Mesendoderm (in vitro differentiated cells): ENCODE results near the gene KIAA1549.

Experiments used
- DNase-seq: peaks from one replicate; pipeline ENCODE4 v3.0.0; 2013
- H2AK5ac ChIP-seq: 2 replicates; pipeline ENCODE4 v1.6.1; 2013; ENCODE audit warnings: low read length, inconsistent platforms
- H2BK120ac ChIP-seq: 2 replicates; pipeline ENCODE4 v1.6.1; 2013; ENCODE audit warnings: low read depth, mild to moderate bottlenecking, low read length, moderate library complexity, mixed read lengths
- H2BK15ac ChIP-seq: replicated peaks from 2 replicates; pipeline ENCODE4 v1.6.1; 2013; ENCODE audit warnings: low read depth, mild to moderate bottlenecking, moderate library complexity
- H2BK5ac ChIP-seq: 2 replicates; pipeline ENCODE4 v1.6.1; 2013; ENCODE audit warnings: low read length, inconsistent platforms
- H3K18ac ChIP-seq: 2 replicates; pipeline ENCODE4 v1.6.1; 2013; ENCODE audit warnings: mild to moderate bottlenecking, low read length, mixed read lengths
- H3K23ac ChIP-seq: one replicate; pipeline ENCODE4 v1.6.1; 2013; ENCODE audit warnings: low read length
- H3K27ac ChIP-seq: 2 replicates; pipeline ENCODE4 v1.5.1; 2013; ENCODE audit warnings: low read depth, mild to moderate bottlenecking, inconsistent platforms, low read length, moderate library complexity
- H3K27me3 ChIP-seq: 2 replicates; pipeline ENCODE4 v1.6.1; 2013; ENCODE audit warnings: low read length, control low read depth, mild to moderate bottlenecking, inconsistent platforms; ENCODE audit not compliant: insufficient read depth, poor library complexity
- H3K36me3 ChIP-seq: 2 replicates; pipeline ENCODE4 v1.6.1; 2013; ENCODE audit warnings: low read length, inconsistent platforms; ENCODE audit not compliant: control insufficient read depth, insufficient read depth
- H3K4ac ChIP-seq: one replicate; pipeline ENCODE4 v1.6.1; 2013; ENCODE audit warnings: low read depth, mild to moderate bottlenecking, low read length, moderate library complexity
- H3K4me1 ChIP-seq: 2 replicates; pipeline ENCODE4 v1.6.1; 2013; ENCODE audit warnings: low read depth, low read length, inconsistent platforms; ENCODE audit not compliant: control insufficient read depth
- H3K4me2 ChIP-seq: 2 replicates; pipeline ENCODE4 v1.6.1; 2013; ENCODE audit warnings: low read length
- H3K4me3 ChIP-seq: 2 replicates; pipeline ENCODE4 v1.5.1; 2013; ENCODE audit warnings: mild to moderate bottlenecking, low read length
- H3K56ac ChIP-seq: one replicate; pipeline ENCODE4 v1.6.1; 2013; ENCODE audit warnings: low read length
- H3K79me1 ChIP-seq: 2 replicates; pipeline ENCODE4 v1.6.1; 2013; ENCODE audit warnings: low read length, inconsistent platforms
- H3K79me2 ChIP-seq: 2 replicates; pipeline ENCODE4 v1.6.1; 2013; ENCODE audit warnings: mild to moderate bottlenecking, low read length; ENCODE audit not compliant: control insufficient read depth, insufficient read depth
- H3K9ac ChIP-seq: 2 replicates; pipeline ENCODE4 v1.6.1; 2013; ENCODE audit warnings: low read length, inconsistent platforms
- H4K5ac ChIP-seq: one replicate; pipeline ENCODE4 v1.6.1; 2013; ENCODE audit warnings: low read length
- H4K8ac ChIP-seq: one replicate; pipeline ENCODE4 v1.6.1; 2013; ENCODE audit warnings: low read depth, mild to moderate bottlenecking, control low read depth, low read length, moderate library complexity
- WGBS: extraction: QIAGEN DNeasy Blood & Tissue Kit; methylation state at CpG from one replicate; pipeline ENCODE4 v1.1.7; 2013; ENCODE audit warnings: low lambda C conversion rate, missing lambda C conversion rate; ENCODE audit not compliant: insufficient coverage; ENCODE audit errors: extremely low coverage; 5-methylcytosine and 5-hydroxymethylcytosine counted together

Gene KIAA1549

DNA sequence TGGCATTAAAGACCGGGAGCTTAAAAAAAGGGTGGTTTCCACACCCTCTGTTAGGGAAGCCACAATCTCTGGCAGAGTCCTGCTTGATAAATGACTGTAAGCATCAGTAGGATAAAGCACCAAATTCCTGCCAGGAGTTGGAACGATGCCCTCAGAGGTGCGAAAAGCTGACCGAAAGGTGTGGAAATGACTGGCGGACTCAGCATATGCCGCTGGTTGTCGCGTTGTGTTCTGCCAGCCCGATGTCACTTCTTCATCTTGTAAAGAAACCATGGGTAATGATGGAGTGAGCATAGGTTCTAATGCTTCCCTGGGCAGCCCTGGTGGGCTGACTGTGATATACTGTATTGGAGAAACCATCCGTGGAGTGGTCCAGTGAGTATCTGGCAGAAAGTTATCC is 62.4 kb downstream of the KIAA1549 start:
- Histone ChIP-seq H2AK5ac (no peak overlapping the region), H3K4me1 (peaks cover 2% of the 10 kb centered on the region), H3K9ac (no peak overlapping the region), H3K56ac (no peak overlapping the region), H4K5ac (no peak overlapping the region), H3K36me3 (no peaks in the 10 kb centered on the region), H3K18ac (no peak overlapping the region), H3K4ac (no peak overlapping the region), H3K27ac (no peak overlapping the region), H3K79me2 (no peaks in the 10 kb centered on the region), H3K4me3 (no peak overlapping the region), H3K23ac (no peak overlapping the region), H4K8ac (no peak overlapping the region), H3K79me1 (no peaks in the 10 kb centered on the region), H3K4me2 (no peak overlapping the region), H2BK5ac (no peak overlapping the region), H2BK15ac (no peak overlapping the region), H2BK120ac (no peak overlapping the region), H3K27me3 (no peaks in the 10 kb centered on the region)
- no CpG with 5 or more reads among the region's 10 CpGs for WGBS
- no peak for DNase-seq

DNA sequence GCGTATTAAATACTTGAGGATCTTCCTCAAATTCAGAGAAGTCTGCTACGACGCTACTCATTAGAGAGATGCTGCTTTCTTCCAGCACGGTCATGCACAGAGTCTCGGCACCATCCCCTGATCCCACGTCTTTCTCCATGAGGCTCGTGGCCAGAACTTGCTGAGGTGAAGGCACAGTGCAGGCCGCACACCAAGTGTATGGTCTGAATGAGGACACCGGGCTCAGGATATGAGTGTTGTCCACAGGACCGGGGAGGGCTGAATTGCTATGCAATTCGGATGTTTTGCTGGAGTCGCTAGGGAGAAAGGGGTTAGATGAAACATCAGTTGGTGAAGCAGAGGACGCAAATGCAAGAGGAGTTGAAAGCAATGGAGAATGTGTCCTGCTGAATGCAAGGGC is 63.0 kb downstream of the KIAA1549 start:
- Histone ChIP-seq H3K27ac (no peak overlapping the region), H2BK120ac (no peak overlapping the region), H2BK15ac (no peak overlapping the region), H3K18ac (no peak overlapping the region), H3K36me3 (no peaks in the 10 kb centered on the region), H4K8ac (no peak overlapping the region), H2AK5ac (no peak overlapping the region), H3K4ac (no peak overlapping the region), H3K56ac (no peak overlapping the region), H3K4me1 (peaks cover 2% of the 10 kb centered on the region), H2BK5ac (no peak overlapping the region), H3K23ac (no peak overlapping the region), H3K79me1 (no peaks in the 10 kb centered on the region), H3K79me2 (no peaks in the 10 kb centered on the region), H4K5ac (no peak overlapping the region), H3K27me3 (no peaks in the 10 kb centered on the region), H3K9ac (no peak overlapping the region), H3K4me3 (no peak overlapping the region), H3K4me2 (no peak overlapping the region)
- DNase-seq = no peak
- no CpG with 5 or more reads among the region's 13 CpGs for WGBS

- Histone ChIP-seq H3K4me3 (no peak overlapping the region), H3K36me3 (no peaks in the 10 kb centered on the region), H3K56ac (no peak overlapping the region), H3K9ac (no peak overlapping the region), H3K23ac (no peak overlapping the region), H2BK15ac (no peak overlapping the region), H3K27ac (no peak overlapping the region), H3K4me2 (no peak overlapping the region), H2BK5ac (no peak overlapping the region), H4K5ac (no peak overlapping the region), H3K4ac (no peak overlapping the region), H3K18ac (no peak overlapping the region), H3K79me2 (no peaks in the 10 kb centered on the region), H4K8ac (no peak overlapping the region), H2AK5ac (no peak overlapping the region), H2BK120ac (no peak overlapping the region), H3K4me1 (peaks cover 2% of the 10 kb centered on the region), H3K27me3 (no peaks in the 10 kb centered on the region), H3K79me1 (no peaks in the 10 kb centered on the region)
- no peak for DNase-seq
- WGBS = no CpG with 5 or more reads among the region's 16 CpGs
These were observed 63.4 kb downstream of the KIAA1549 start for GRCh38 chr7:138917771-138918170.

DNA sequence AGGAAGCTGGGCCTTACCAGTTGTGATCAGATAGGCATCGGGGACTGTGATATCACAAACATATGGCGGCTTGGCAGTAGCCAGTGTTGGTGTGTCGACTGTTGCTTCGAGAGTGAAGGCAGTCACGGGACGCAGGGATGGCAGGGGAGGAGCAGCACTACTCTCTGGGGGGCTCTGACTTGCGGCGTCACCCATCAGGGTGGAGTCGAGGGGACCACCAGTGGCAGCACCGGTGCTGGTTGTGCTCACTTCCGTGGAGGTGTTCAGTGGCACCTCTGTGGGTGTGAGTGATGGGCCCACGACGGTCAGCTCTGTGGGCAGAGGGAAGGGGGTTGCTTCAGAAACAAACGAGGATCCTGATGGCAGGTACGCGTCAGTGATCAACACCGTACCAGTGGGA is 64.5 kb downstream of the KIAA1549 start:
- Histone ChIP-seq H3K79me1 (no peaks in the 10 kb centered on the region), H3K56ac (no peak overlapping the region), H3K4ac (no peak overlapping the region), H3K36me3 (no peaks in the 10 kb centered on the region), H3K9ac (no peak overlapping the region), H3K27ac (no peak overlapping the region), H2BK15ac (no peak overlapping the region), H3K79me2 (no peaks in the 10 kb centered on the region), H4K8ac (no peak overlapping the region), H3K18ac (no peak overlapping the region), H3K23ac (no peak overlapping the region), H4K5ac (no peak overlapping the region), H2BK5ac (no peak overlapping the region), H3K4me2 (no peak overlapping the region), H3K4me3 (no peak overlapping the region), H3K27me3 (no peaks in the 10 kb centered on the region), H3K4me1 (peaks cover 2% of the 10 kb centered on the region), H2BK120ac (no peak overlapping the region), H2AK5ac (no peak overlapping the region)
- no CpG with 5 or more reads among the region's 17 CpGs for WGBS
- DNase-seq = no peak

- DNase-seq = no peak
- no CpG with 5 or more reads among the region's 6 CpGs for WGBS
- H3K79me1 ChIP-seq = no peaks in the 10 kb centered on the region
These were observed 64.9 kb downstream of the KIAA1549 start for GRCh38 chr7:138916275-138916674.

GRCh38 chr7:138913783-138914182 is 67.4 kb downstream of the KIAA1549 start:
- H4K8ac ChIP-seq = no peak overlapping the region
- no CpG with 5 or more reads among the region's 2 CpGs for WGBS
- no peak overlapping the region for H3K4ac ChIP-seq
- no peak for DNase-seq
- H3K4me3 ChIP-seq = no peak overlapping the region
- no peak overlapping the region for H3K23ac ChIP-seq
- H3K4me1 ChIP-seq = no peaks in the 10 kb centered on the region
- H3K79me1 ChIP-seq = no peaks in the 10 kb centered on the region
- no peak overlapping the region for H2BK5ac ChIP-seq
- H3K56ac ChIP-seq = no peak overlapping the region
- H3K4me2 ChIP-seq = no peak overlapping the region
- H2BK120ac ChIP-seq = no peak overlapping the region
- H4K5ac ChIP-seq = no peak overlapping the region
- H3K36me3 ChIP-seq = no peaks in the 10 kb centered on the region
- H3K79me2 ChIP-seq = no peaks in the 10 kb centered on the region
- H3K27me3 ChIP-seq = no peaks in the 10 kb centered on the region
- no peak overlapping the region for H3K18ac ChIP-seq
- H3K9ac ChIP-seq = no peak overlapping the region
- H2AK5ac ChIP-seq = no peak overlapping the region
- H2BK15ac ChIP-seq = no peak overlapping the region
- no peak overlapping the region for H3K27ac ChIP-seq

More at GRCh38 chr7:138916275-138916674, 64.9 kb downstream of the KIAA1549 start:
- H4K8ac ChIP-seq = no peak overlapping the region
- no peaks in the 10 kb centered on the region for H3K79me2 ChIP-seq
- no peaks in the 10 kb centered on the region for H3K27me3 ChIP-seq
- peaks cover 2% of the 10 kb centered on the region for H3K4me1 ChIP-seq
- no peak overlapping the region for H4K5ac ChIP-seq
- H2BK120ac ChIP-seq = no peak overlapping the region
- no peak overlapping the region for H3K4me2 ChIP-seq
- H3K9ac ChIP-seq = no peak overlapping the region
- no peak overlapping the region for H3K18ac ChIP-seq
- no peak overlapping the region for H3K27ac ChIP-seq
- H3K23ac ChIP-seq = no peak overlapping the region
- no peaks in the 10 kb centered on the region for H3K36me3 ChIP-seq
- no peak overlapping the region for H3K4me3 ChIP-seq
- no peak overlapping the region for H2BK5ac ChIP-seq
- H3K4ac ChIP-seq = no peak overlapping the region
- H2AK5ac ChIP-seq = no peak overlapping the region
- H2BK15ac ChIP-seq = no peak overlapping the region
- H3K56ac ChIP-seq = no peak overlapping the region
